ENCODE data around the gene PLXDC1.

GRCh38 chr17:39164675-39165143 lies 13.3 kb upstream of the PLXDC1 start:
- TF ChIP-seq CTCF (IDR thresholded peaks at IDR 0.05) (peak; percentile 66 to 81 (median 77)), POLR2A (IDR thresholded peaks at IDR 0.05) (no peak)

All from adrenal gland (tissue), 5 donors.